CD4-positive, alpha-beta memory T cell (primary cell): ENCODE data around the gene SERPING1. TPM values are rescaled to one million over a fixed set of nuclear protein-coding genes. Genes with fewer than 3 reads are reported as not detected.

Experiments used
- CTCF ChIA-PET: fragments of 350-600 bp; sonication (Branson Sonifier 250); formaldehyde crosslinking; loops from one replicate; lab custom pipeline; 2021; ENCODE audit warnings: inconsistent platforms; ENCODE audit not compliant: partially characterized antibody; lab: Charles Lee
- POLR2A ChIA-PET: fragments of 350-600 bp; sonication (Branson Sonifier 250); formaldehyde crosslinking; loops from one replicate; lab custom pipeline; 2021; ENCODE audit not compliant: partially characterized antibody; lab: Charles Lee
- DNase-seq, 5 donors: peaks; one replicate each; pipeline versions ENCODE4 v3.0.0 to v3.0.0-alpha.2; 2020 to 2022; ENCODE audit warnings: mixed read lengths in 1 of 5
- H3K27ac ChIP-seq: one replicate; pipeline ENCODE4 v1.7.0; 2013; ENCODE audit warnings: low read depth, low read length
- H3K27me3 ChIP-seq: 2 replicates; pipeline ENCODE4 v1.7.0; 2013; ENCODE audit warnings: mild to moderate bottlenecking, low read length, moderate library complexity; ENCODE audit not compliant: insufficient read depth
- H3K36me3 ChIP-seq: 2 replicates; pipeline ENCODE4 v1.7.0; 2013; ENCODE audit warnings: mild to moderate bottlenecking, low read length, moderate library complexity; ENCODE audit not compliant: insufficient read depth
- H3K4me1 ChIP-seq: 2 replicates; pipeline ENCODE4 v1.7.0; 2013; ENCODE audit warnings: mild to moderate bottlenecking, low read length, moderate library complexity; ENCODE audit not compliant: insufficient read depth
- H3K4me3 ChIP-seq, 2 donors: one replicate each; pipeline ENCODE4 v1.7.0; 2013; ENCODE audit warnings: low read length in 2 of 2, mild to moderate bottlenecking in 1 of 2
- H3K9me3 ChIP-seq, 2 donors: one replicate each; pipeline ENCODE4 v1.7.0; 2013; ENCODE audit warnings: low read length in 2 of 2, control low read depth in 1 of 2; ENCODE audit not compliant: control insufficient read depth in 1 of 2
- H3K27ac Mint-ChIP-seq, 7 donors: one replicate each; pipeline ENCODE4 v1.8.0; 2020 to 2021; ENCODE audit warnings: mixed read lengths in 7 of 7, mild to moderate bottlenecking in 6 of 7, inconsistent platforms in 3 of 7, moderate library complexity in 3 of 7
- H3K27me3 Mint-ChIP-seq, 2 donors: one replicate each; pipeline ENCODE4 v1.8.0; 2020 to 2021; ENCODE audit warnings: mixed read lengths in 2 of 2
- H3K36me3 Mint-ChIP-seq, 2 donors: one replicate each; pipeline ENCODE4 v1.8.0; 2020 to 2021; ENCODE audit warnings: mixed read lengths in 2 of 2, inconsistent platforms in 1 of 2, mild to moderate bottlenecking in 1 of 2
- H3K4me1 Mint-ChIP-seq, 4 donors: one replicate each; pipeline ENCODE4 v1.8.0; 2020 to 2021; ENCODE audit warnings: mixed read lengths in 4 of 4, mild to moderate bottlenecking in 1 of 4
- H3K4me3 Mint-ChIP-seq, 8 donors: one replicate each; pipeline ENCODE4 v1.8.0; 2020 to 2021; ENCODE audit warnings: mixed read lengths in 8 of 8, mild to moderate bottlenecking in 7 of 8, moderate library complexity in 6 of 8, inconsistent platforms in 3 of 8
- H3K9me3 Mint-ChIP-seq, 8 donors: one replicate each; pipeline ENCODE4 v1.8.0; 2020 to 2021; ENCODE audit warnings: mixed read lengths in 8 of 8, mild to moderate bottlenecking in 5 of 8, inconsistent platforms in 3 of 8, moderate library complexity in 1 of 8
- intact Hi-C: fragments of 100-400 bp; cut with micrococcal nuclease; formaldehyde crosslinking; loops from one replicate; pipeline ENCODE4 v1.15.1; 2023
- polyA plus RNA-seq, 2 donors: library from polyadenylated mRNA; unstranded; fragments of 300-500 nt; fragmentation: Illumina TruSeq; gene quantifications; one replicate each; pipeline ENCODE4 v1.2.3, GENCODE V29; 2021
- total RNA-seq, 2 experiments: library from RNA; stranded (reverse); gene quantifications; one replicate each; pipeline ENCODE4 v1.2.3, GENCODE V29; 2021

The SERPING1 gene
- total and polyA plus RNA-seq, 4 experiments from 2014 or later = not detected

DNA sequence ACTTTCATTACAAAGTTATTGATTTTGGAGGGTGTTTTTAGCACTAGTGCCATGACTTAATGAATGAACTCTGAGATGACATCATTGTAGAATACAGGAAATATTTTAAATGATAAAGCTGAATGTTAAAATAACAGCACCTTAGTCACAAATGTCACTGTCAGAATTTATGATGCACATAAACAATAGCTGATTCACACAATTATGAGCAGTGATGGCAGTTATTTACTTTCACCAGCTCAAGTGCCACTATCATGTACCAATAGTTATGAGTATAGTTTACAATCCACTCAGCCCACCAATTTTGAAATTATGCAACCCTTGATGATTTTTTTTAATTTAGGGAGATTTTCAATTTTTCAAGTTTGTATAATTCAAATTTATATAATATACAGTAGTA lies 23.0 kb downstream of the SERPING1 start:
- H3K4me1 Mint-ChIP-seq = no peaks in the 10 kb centered on the region
- Histone ChIP-seq H3K9me3 (peaks cover 0 to 5% of the 10 kb centered on the region in 2 donors), H3K36me3 (no peaks in the 10 kb centered on the region), H3K4me1 (no peaks in the 10 kb centered on the region), H3K27me3 (no peaks in the 10 kb centered on the region), H3K4me3 (no peak overlapping the region), H3K27ac (no peak overlapping the region)
- ChIA-PET CTCF (interaction anchor here (1.6 to 2.2 kb wide), 3 partner anchors 19 to 24 kb away, joined by 3 to 8 read pairs (median 4); no protein-coding TSS in a partner anchor), POLR2A (no interaction called here)
- no peaks in the 10 kb centered on the region for H3K36me3 Mint-ChIP-seq
- DNase-seq = no peak
- no peak overlapping the region for H3K4me3 Mint-ChIP-seq
- H3K27ac Mint-ChIP-seq = no peak overlapping the region
- H3K27me3 Mint-ChIP-seq = peaks cover 8 to 10% of the 10 kb centered on the region in 2 donors
- peaks cover 0 to 30% (median 15%) of the 10 kb centered on the region in 8 donors for H3K9me3 Mint-ChIP-seq
- intact Hi-C loops = no loop called here

- DNase-seq = no peak
- ChIA-PET CTCF (interaction anchor here (0.9 to 2.2 kb wide), 4 partner anchors 9 to 22 kb away, joined by 3 to 8 read pairs (median 3); no protein-coding TSS in a partner anchor), POLR2A (no interaction called here)
- Mint-ChIP-seq H3K27me3 (peaks cover 2 to 5% of the 10 kb centered on the region in 2 donors), H3K4me1 (no peaks in the 10 kb centered on the region), H3K9me3 (peaks cover 0 to 28% (median 14%) of the 10 kb centered on the region in 8 donors), H3K27ac (no peak overlapping the region), H3K4me3 (no peak overlapping the region), H3K36me3 (no peaks in the 10 kb centered on the region)
- H3K36me3 ChIP-seq = no peaks in the 10 kb centered on the region
- no peak overlapping the region for H3K27ac ChIP-seq
- no peaks in the 10 kb centered on the region for H3K4me1 ChIP-seq
- peaks cover 0 to 5% of the 10 kb centered on the region in 2 donors for H3K9me3 ChIP-seq
- no peaks in the 10 kb centered on the region for H3K27me3 ChIP-seq
- no peak overlapping the region for H3K4me3 ChIP-seq
- intact Hi-C loops = no loop called here
Measured at GRCh38 chr11:57622263-57622662, 24.8 kb downstream of the SERPING1 start.

DNA sequence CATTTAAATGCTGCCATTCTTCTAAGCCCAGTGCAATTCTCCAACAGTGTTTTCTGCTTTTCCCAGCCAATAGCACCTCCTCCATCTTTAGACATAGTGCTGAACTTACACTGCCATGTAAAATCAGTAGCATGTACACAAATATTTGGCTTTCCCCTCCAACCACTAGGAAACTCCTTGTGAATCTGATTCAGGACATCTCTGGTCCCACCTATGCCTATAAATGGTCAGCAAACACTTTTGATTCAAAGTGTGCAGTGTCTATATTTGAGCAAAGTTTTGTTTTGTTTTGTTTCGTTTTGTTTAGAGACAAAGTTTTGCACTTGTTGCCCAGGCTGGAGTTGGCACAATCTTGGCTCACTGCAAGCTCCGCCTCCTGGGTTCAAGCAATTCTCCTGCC lies 27.4 kb downstream of the SERPING1 start:
- CTCF ChIA-PET = interaction anchor here (1.3 to 2.7 kb wide), 2 partner anchors 10 to 16 kb away, joined by 3 to 17 read pairs; no protein-coding TSS in a partner anchor
- H3K9me3 ChIP-seq = peaks cover 0 to 1% of the 10 kb centered on the region in 2 donors
- Mint-ChIP-seq H3K27ac (no peak overlapping the region), H3K9me3 (peaks cover 0 to 15% (median 6%) of the 10 kb centered on the region in 8 donors), H3K4me1 (no peaks in the 10 kb centered on the region), H3K27me3 (peaks cover 6 to 8% of the 10 kb centered on the region in 2 donors), H3K36me3 (no peaks in the 10 kb centered on the region), H3K4me3 (no peak overlapping the region)
- DNase-seq = no peak
- H3K36me3 ChIP-seq = no peaks in the 10 kb centered on the region
- H3K27ac ChIP-seq = no peak overlapping the region
- no peaks in the 10 kb centered on the region for H3K27me3 ChIP-seq
- intact Hi-C loops = no loop called here
- POLR2A ChIA-PET = no interaction called here
- H3K4me1 ChIP-seq = no peaks in the 10 kb centered on the region
- no peak overlapping the region for H3K4me3 ChIP-seq

DNA sequence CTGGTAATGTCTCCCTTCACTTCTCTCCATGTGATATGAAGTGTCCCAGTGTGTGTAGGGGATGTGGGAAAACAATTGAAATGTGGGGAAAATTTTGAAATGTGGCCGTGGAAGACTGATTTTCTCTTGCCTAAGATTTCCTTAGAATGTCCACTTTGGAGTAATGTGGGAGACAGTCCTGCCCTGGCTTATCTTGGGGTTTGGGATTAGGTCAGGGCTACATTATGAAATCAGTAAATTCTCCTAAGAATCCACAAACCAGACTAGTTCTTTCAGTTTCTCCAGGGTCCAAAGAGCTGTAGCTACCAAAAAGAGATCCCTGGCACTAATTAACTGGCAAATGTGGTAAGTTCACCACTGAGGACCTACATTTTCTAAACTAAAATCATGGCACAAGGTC lies 29.4 kb downstream of the SERPING1 start:
- Mint-ChIP-seq H3K4me3 (no peak overlapping the region), H3K36me3 (no peaks in the 10 kb centered on the region), H3K4me1 (no peaks in the 10 kb centered on the region), H3K9me3 (peaks cover 0 to 5% (median 0%) of the 10 kb centered on the region in 8 donors), H3K27me3 (peaks cover 12 to 14% of the 10 kb centered on the region in 2 donors), H3K27ac (no peak overlapping the region)
- Histone ChIP-seq H3K27me3 (no peaks in the 10 kb centered on the region), H3K4me3 (no peak overlapping the region), H3K9me3 (no peaks in the 10 kb centered on the region), H3K36me3 (no peaks in the 10 kb centered on the region), H3K4me1 (no peaks in the 10 kb centered on the region), H3K27ac (no peak overlapping the region)
- intact Hi-C loops = no loop called here
- ChIA-PET CTCF (interaction anchor here (0.9 to 1.8 kb wide), 7 partner anchors 10 to 133 kb away, joined by 3 to 4 read pairs (median 4); partner anchors contain the start of gene UBE2L6), POLR2A (no interaction called here)
- no peak for DNase-seq

DNA sequence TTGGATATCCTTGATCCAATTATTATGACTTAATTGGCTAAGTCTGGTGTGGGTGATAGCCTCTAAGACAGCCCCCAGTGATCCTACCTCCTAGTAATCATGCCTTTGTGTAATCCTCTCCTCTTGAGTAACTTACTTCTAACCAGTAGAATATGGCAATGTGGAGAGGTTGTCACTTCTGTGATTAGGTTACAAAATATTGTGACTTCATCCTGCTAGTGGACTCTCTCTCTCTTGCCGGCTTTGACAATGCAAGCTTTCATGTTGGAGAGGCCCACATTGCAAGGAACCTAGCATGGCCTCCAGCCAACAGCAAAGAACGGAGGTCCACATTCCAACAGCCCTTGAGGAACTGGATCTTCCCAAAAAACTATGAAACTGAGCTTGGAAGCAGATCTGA lies 32.7 kb downstream of the SERPING1 start:
- no peak for DNase-seq
- H3K4me3 ChIP-seq = no peak overlapping the region
- peaks cover 24 to 27% of the 10 kb centered on the region in 2 donors for H3K27me3 Mint-ChIP-seq
- intact Hi-C loops = no loop called here
- no peaks in the 10 kb centered on the region for H3K4me1 Mint-ChIP-seq
- H3K4me1 ChIP-seq = no peaks in the 10 kb centered on the region
- no peaks in the 10 kb centered on the region for H3K36me3 ChIP-seq
- H3K27me3 ChIP-seq = no peaks in the 10 kb centered on the region
- no peaks in the 10 kb centered on the region for H3K9me3 Mint-ChIP-seq
- H3K27ac Mint-ChIP-seq = peak overlapping the region in 1 of 7 donors; percentile 48
- H3K9me3 ChIP-seq = no peaks in the 10 kb centered on the region
- CTCF ChIA-PET = interaction anchor here (1.5 to 3.4 kb wide), 3 partner anchors 9 to 14 kb away, joined by 3 to 20 read pairs (median 20); no protein-coding TSS in a partner anchor
- no peaks in the 10 kb centered on the region for H3K36me3 Mint-ChIP-seq
- no peak overlapping the region for H3K4me3 Mint-ChIP-seq
- no peak overlapping the region for H3K27ac ChIP-seq
- POLR2A ChIA-PET = no interaction called here

GRCh38 chr11:57632116-57632515 lies 34.6 kb downstream of the SERPING1 start:
- no peak overlapping the region for H3K4me3 Mint-ChIP-seq
- no peaks in the 10 kb centered on the region for H3K4me1 Mint-ChIP-seq
- H3K36me3 Mint-ChIP-seq = no peaks in the 10 kb centered on the region
- Histone ChIP-seq H3K9me3 (no peaks in the 10 kb centered on the region), H3K27ac (no peak overlapping the region), H3K36me3 (no peaks in the 10 kb centered on the region), H3K4me3 (no peak overlapping the region), H3K27me3 (no peaks in the 10 kb centered on the region), H3K4me1 (no peaks in the 10 kb centered on the region)
- POLR2A ChIA-PET = no interaction called here
- no peak for DNase-seq
- no peak overlapping the region for H3K27ac Mint-ChIP-seq
- peaks cover 30 to 34% of the 10 kb centered on the region in 2 donors for H3K27me3 Mint-ChIP-seq
- no peaks in the 10 kb centered on the region for H3K9me3 Mint-ChIP-seq
- intact Hi-C loops = no loop called here
- CTCF ChIA-PET = interaction anchor here (1.4 to 3.4 kb wide), 4 partner anchors 9 to 168 kb away, joined by 3 to 20 read pairs (median 12); partner anchors contain the start of gene UBE2L6

DNA sequence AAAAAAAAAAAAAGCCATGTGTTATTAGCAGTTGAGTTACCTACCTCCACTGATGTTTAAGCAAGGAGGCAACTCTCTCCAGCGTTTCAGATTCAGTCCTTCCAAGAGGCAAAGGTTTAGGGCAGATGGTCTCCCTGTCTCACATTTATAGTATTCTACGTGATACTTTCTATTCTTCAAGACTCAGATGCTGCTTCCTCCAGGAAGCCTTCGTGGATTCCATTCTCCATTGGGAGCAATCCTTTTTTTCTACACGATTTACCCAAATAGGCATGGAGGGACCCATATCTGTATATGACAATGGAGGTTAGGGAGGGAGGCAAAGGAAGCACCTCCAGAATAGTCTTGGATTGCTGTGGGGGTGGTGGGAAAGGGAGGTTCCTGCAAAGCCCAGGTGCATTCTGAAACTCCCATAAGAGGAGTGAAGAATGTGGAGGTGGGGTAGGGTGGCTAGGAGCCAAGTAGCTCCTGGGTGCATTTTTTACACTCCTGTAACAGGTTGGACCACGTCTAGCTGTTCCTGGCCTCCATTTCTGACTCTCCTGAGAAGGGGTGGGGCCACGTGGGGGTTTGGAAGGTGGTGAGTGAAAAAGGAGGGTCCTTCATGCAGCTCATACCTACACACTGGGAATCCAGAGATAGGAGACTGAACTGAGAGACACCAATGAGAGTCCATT lies 36.0 kb downstream of the SERPING1 start:
- Histone ChIP-seq H3K36me3 (no peaks in the 10 kb centered on the region), H3K4me1 (peaks cover 7% of the 10 kb centered on the region), H3K27ac (no peak overlapping the region), H3K27me3 (peaks cover 13% of the 10 kb centered on the region), H3K9me3 (no peaks in the 10 kb centered on the region), H3K4me3 (no peak overlapping the region)
- H3K27me3 Mint-ChIP-seq = peaks cover 36 to 43% of the 10 kb centered on the region in 2 donors
- no peaks in the 10 kb centered on the region for H3K36me3 Mint-ChIP-seq
- no peak overlapping the region for H3K27ac Mint-ChIP-seq
- no peaks in the 10 kb centered on the region for H3K9me3 Mint-ChIP-seq
- POLR2A ChIA-PET = no interaction called here
- no peak for DNase-seq
- CTCF ChIA-PET = interaction anchor here (0.8 to 1.9 kb wide), 5 partner anchors 8 to 167 kb away, joined by 3 to 13 read pairs (median 4); partner anchors contain the start of gene UBE2L6
- peaks cover 0 to 9% (median 2%) of the 10 kb centered on the region in 4 donors for H3K4me1 Mint-ChIP-seq
- intact Hi-C loops = no loop called here
- no peak overlapping the region for H3K4me3 Mint-ChIP-seq
